Endothelial cell of umbilical vein (primary cell): Measurements from ENCODE around the gene BRWD1.

Experiments
- CTCF ChIP-seq, 2 donors: IDR thresholded peaks; 1 replicate in 1 of 2; 2 replicates in 1 of 2; pipeline ENCODE4 v1.5.1; 2011; ENCODE audit warnings: low read length in 2 of 2, mild to moderate bottlenecking in 2 of 2, moderate library complexity in 2 of 2, control low read depth in 1 of 2, inconsistent platforms in 1 of 2, low read depth in 1 of 2; ENCODE audit not compliant: insufficient read depth in 1 of 2; ENCODE audit errors: extremely low read depth in 1 of 2
- MYC ChIP-seq: IDR thresholded peaks from one replicate; pipeline ENCODE4 v1.6.1; 2011; ENCODE audit warnings: mild to moderate bottlenecking, low read depth, low read length
- POLR2A ChIP-seq: IDR thresholded peaks from 2 replicates; pipeline ENCODE4 v1.6.1; 2012; ENCODE audit warnings: low read depth, mild to moderate bottlenecking, control low read depth, low read length
- POLR2AphosphoS5 ChIP-seq: IDR thresholded peaks from 2 replicates; pipeline ENCODE4 v1.6.1; 2012; ENCODE audit warnings: low read depth, mild to moderate bottlenecking, control low read depth, low read length, moderate library complexity; ENCODE audit not compliant: insufficient read depth

- no peak for TF ChIP-seq MYC
- no peak for TF ChIP-seq CTCF (IDR thresholded peaks at IDR 0.05; ENCODE audit: extremely low read depth in 1 of 2, insufficient read depth in 1 of 2, low read depth in 1 of 2, low read length in 2 of 2)
- no peak for TF ChIP-seq POLR2AphosphoS5
- no peak for TF ChIP-seq POLR2A
Measured at GRCh38 chr21:39149882-39150281, 163.6 kb downstream of the BRWD1 start.
